ENCODE measurements around the gene SELE.

SELE gene, protein sequence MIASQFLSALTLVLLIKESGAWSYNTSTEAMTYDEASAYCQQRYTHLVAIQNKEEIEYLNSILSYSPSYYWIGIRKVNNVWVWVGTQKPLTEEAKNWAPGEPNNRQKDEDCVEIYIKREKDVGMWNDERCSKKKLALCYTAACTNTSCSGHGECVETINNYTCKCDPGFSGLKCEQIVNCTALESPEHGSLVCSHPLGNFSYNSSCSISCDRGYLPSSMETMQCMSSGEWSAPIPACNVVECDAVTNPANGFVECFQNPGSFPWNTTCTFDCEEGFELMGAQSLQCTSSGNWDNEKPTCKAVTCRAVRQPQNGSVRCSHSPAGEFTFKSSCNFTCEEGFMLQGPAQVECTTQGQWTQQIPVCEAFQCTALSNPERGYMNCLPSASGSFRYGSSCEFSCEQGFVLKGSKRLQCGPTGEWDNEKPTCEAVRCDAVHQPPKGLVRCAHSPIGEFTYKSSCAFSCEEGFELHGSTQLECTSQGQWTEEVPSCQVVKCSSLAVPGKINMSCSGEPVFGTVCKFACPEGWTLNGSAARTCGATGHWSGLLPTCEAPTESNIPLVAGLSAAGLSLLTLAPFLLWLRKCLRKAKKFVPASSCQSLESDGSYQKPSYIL

GRCh38 chr1:169733924-169734323, at the start of gene SELE:
SELE (minus strand) TSS chr1:169734079; CDS start chr1:169733612, 467 bp downstream.
- no peak for DNase-seq

- DNase-seq = no peak
These were observed 48.7 kb upstream of the SELE start for GRCh38 chr1:169782596-169782995.

DNA sequence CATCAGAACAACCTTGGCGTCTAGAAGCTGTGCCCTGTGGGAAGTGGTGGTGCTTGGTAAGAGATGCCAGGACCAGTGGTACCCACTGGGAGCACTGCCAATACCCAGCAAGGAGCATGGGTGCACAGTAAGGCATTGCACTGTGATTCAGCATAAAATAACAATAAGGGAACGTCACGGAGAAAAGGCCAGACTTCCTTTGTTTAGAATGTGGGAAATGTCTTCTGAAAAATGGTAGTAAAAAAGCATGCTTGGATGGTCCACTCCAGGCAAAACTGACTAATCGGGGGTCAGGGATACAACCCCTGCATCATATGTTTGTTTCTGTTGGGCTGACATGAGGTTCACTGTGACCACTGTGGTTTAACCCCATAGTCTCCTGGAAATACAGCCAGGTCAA, 46.1 kb upstream of the SELE start:
- DNase-seq = no peak

GRCh38 chr1:169779150-169779549, 45.3 kb upstream of the SELE start:
- no peak for DNase-seq

DNA sequence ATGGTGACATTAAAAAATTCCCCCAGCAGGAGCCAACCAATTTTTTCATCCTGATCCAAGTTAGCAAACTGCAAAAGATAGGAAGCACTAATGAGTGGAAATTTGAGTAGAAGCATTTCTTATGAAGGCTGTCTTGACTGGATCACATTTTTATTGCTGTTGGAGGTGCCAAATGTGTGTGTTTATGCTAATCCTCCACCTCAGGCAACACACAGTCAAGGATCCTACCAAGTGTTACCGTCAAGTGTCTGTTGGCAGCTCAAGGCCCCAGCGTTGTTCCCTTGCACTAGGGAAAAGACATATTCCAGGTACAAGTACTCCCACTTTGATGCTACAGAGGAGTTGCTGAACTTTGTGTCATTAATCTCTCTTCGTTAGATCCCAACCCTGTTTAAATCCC, 42.6 kb upstream of the SELE start:
- no peak for DNase-seq

- DNase-seq = no peak
These were observed 34.3 kb upstream of the SELE start for GRCh38 chr1:169768161-169768560.

DNA sequence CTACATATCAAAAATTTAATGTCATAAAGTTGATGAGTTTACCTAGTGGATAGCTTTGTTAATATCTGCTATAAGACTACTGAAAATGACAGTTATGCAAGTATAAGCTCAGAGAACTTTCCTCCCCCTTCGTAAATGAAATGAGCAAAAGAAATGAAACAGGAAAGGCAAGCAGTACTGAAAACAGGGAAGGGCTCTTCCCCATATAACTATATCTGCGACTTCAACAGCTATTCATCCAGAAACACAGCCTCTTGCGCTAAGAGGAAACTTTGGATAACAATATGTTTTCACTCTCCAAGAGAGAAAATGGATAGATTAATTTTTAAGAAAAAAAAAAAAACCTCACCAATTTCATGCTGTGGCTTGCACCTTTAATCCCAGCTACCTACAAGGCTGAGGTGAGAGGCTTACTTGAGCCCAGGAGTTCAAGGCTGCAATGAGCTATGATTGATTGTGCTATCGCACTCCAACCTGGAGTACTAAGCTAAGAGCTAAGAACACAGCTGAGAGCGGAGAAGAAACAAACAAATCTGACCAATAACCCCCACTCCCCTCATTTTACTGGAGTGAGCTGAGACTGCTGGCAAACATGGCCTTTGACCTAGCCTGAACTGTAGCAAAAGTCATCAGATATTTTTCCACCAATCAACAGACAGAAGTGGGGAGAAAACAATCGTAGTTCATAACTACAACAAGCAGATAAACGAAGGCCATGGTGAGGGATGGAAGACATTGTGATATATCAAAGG, 31.9 kb upstream of the SELE start:
- DNase-seq = no peak

DNA sequence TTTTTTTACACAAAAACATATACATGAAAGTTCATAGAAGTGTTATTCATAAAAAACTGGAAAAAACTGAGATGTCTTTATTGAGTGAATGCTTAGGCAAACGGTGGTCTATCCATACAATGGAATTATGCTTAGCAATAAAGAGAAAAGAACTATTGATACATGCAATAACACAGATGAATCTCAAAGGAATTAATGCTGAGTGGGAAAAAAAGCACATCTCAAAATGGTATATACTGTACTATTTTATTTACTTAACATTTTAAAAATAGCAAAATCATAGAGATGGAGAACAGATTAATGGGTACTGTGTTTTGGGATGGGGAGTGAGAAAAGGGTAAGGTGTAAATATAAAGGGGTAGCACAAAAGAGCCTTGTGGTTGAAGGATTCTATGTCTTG, 31.0 kb upstream of the SELE start:
- no peak for DNase-seq

- no peak for DNase-seq
These were observed 28.8 kb upstream of the SELE start for GRCh38 chr1:169762699-169763098.

GRCh38 chr1:169759038-169759437, 25.2 kb upstream of the SELE start:
- no peak for DNase-seq

DNA sequence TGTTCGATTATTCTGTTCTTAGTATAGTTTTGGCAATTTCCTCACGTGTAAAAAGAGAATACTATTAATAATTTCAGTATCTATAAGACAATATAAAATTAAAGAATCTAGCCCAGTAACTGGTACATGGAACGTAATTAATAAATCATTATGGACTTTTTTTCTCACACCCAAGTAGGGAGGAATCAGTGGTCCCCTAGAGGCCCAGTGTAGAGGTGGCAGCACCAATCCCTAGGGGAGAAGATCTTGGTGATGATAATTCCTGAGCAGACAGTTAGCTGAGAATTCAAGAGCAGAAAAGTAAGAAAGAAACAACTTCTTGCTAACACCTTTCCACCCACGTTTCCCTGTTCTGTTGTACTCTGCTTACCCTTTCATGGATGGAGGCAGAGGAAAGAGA, 19.7 kb upstream of the SELE start:
- DNase-seq = no peak

GRCh38 chr1:169750041-169750440, 16.2 kb upstream of the SELE start:
- no peak for DNase-seq

DNA sequence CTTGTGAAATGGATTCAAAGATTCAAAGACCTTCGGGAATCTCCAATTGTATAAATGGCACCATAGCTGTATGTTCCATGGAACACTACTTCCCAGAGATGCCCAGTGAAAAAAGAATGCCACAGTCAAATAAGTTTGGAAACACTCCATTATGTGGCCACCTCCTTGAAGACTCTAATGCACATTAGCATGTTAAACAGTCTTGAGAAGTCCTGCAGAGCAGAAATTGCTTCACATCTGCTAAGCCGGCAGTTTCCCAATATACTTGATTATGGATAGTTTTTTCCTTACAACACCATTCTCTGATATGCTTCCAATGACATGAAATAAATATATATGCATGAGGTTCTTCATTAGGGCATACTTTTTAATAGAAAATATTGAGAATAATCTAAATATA, 12.7 kb upstream of the SELE start:
- no peak for DNase-seq

DNA sequence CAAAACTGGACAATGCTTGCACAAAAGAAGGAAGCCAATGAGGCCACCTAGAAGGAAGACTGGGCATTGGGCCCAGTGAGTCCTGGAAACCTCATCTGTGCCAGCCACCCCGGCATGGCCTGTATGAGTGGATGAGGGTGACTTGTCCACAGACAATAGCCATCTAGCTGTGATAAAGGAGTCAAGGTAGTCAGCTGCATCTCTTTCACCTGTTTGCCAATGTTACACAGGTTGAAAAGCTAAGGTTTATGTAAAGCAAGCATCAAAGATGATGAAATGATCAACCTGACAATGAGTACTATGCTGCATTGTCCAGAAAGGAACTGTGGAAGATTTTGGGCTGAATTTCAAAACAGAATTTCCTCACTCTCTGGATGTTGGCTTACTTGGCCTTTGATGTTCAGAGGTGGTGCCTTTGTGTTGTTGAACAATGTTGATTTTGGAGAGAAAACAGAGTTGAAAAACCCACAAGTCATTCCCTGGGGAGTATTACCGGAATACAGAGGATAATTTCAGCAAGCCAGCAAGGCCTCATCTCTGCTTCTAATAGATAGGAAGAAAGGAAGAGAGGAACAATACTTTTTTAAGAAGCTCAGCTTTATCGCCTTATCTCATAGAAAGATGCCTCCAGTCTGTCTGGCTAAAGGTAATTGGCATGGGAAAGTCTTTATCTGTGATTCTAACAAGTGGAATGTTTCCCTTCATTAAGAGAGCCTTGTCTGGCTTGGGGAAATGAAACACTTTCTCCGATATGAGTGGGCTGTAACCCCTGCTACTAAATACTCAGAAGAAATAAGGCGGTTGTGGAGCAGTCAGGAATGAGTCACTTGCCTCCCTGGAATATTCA, 11.4 kb upstream of the SELE start:
- DNase-seq = no peak

GRCh38 chr1:169741666-169742394, 8.0 kb upstream of the SELE start:
- no peak for DNase-seq

DNA sequence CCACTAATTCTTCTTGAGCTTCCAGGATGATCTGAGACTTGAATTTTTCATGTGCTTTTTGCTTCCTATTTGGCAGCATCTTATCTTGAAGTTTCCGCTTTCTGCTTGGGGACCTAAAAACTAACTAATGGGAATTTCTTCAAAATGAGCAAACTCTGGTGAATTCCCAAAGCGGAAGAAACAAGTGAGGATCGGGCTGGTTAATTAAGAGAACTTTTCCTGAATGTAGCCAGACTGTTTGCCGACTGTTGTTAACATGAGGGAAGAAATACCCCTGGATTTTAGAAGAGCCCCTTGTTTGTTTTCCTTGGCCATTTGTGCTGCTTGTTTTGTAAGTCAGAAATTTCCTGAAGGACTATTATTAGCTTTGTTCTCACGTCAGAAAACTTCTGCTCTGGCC, 6.1 kb upstream of the SELE start:
- no peak for DNase-seq

- no peak for DNase-seq
These were observed 2.4 kb downstream of the SELE start for GRCh38 chr1:169731446-169731845.

GRCh38 chr1:169729991-169730390, 3.9 kb downstream of the SELE start:
- no peak for DNase-seq

GRCh38 chr1:169727307-169727706, 6.6 kb downstream of the SELE start:
- DNase-seq = no peak

- no peak for DNase-seq
These were observed 7.0 kb downstream of the SELE start for GRCh38 chr1:169726851-169727250.

DNA sequence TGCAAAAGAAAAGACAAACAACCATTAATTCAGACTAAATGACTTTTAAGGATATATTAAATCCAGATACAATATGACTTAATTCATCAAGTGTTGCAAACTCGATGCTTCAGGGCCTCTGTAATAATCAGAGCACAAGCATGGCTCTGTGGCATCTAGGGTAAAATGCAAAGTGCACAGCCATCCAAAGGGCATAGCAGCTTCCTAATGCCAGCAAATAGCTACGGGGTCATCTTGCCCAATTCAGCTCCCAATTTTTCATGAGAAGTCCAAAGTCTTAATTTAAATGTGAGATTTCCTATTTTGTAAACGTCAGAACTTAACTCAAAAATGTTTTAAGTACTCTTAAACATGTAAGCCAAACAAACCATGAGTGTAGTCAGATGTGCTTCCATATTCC, 7.9 kb downstream of the SELE start:
- no peak for DNase-seq

DNA sequence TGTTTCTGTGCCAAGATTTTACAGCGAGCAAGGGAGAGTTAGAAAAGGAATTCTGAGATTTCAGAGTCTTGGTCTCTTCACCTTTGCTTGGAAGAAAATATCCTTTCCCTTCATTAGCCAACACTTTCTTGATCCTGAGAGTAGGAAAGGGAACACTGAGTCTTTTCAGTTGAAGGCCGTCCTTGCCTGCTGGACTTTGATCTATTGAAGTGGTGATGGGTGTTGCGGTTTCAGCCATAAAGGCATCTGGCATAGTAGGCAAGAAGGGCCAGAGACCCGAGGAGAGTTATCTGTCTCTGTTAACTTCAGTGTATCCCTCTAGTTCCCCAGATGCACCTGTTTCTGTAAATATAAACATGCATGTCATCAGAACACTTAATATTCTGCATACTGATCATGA, 9.7 kb downstream of the SELE start:
- DNase-seq = no peak

All from CD4-positive, alpha-beta T cell treated with Interferon alpha-2 for 1 hour (primary cell).